ACHN (cell line): ENCODE results near the gene ADAMTS9.

Experiments used
- DNase-seq: peaks from one replicate; pipeline ENCODE4 v3.0.0-alpha.2; 2015
- in situ Hi-C: cut with HindIII; loops from 2 replicates; pipeline ENCODE4 v1.10.0; 2017; ENCODE audit warnings: low sequenced_read_pairs, low pct_ligation_motif_present, low pct_unique_long_range_greater_than_20kb

ADAMTS9 gene

GRCh38 chr3:64666171-64666588 is 21.6 kb downstream of the ADAMTS9 start:
- in situ Hi-C loops, result no loop called here
- DNase-seq, result peak; percentile 96

GRCh38 chr3:64664397-64664796 is 23.4 kb downstream of the ADAMTS9 start:
- no peak for DNase-seq
- in situ Hi-C loops, result no loop called here

GRCh38 chr3:64659617-64659978 is 28.2 kb downstream of the ADAMTS9 start:
- in situ Hi-C loops, result no loop called here
- DNase-seq, result no peak

- in situ Hi-C loops, result no loop called here
- no peak for DNase-seq
Measured at GRCh38 chr3:64658001-64658400, 29.8 kb downstream of the ADAMTS9 start.

- in situ Hi-C loops, result no loop called here
- no peak for DNase-seq
Measured at GRCh38 chr3:64656544-64656943, 31.3 kb downstream of the ADAMTS9 start.

GRCh38 chr3:64655160-64655559 is 32.6 kb downstream of the ADAMTS9 start:
- DNase-seq, result no peak
- in situ Hi-C loops, result no loop called here

- in situ Hi-C loops, result no loop called here
- DNase-seq, result no peak
Measured at GRCh38 chr3:64654013-64654412, 33.8 kb downstream of the ADAMTS9 start.

GRCh38 chr3:64653101-64653500 is 34.7 kb downstream of the ADAMTS9 start:
- in situ Hi-C loops, result no loop called here

GRCh38 chr3:64651741-64652241 is 36.0 kb downstream of the ADAMTS9 start:
- DNase-seq, result no peak
- in situ Hi-C loops, result no loop called here

More at GRCh38 chr3:64653101-64653500, 34.7 kb downstream of the ADAMTS9 start:
- DNase-seq, result no peak

GRCh38 chr3:64651303-64651702 is 36.5 kb downstream of the ADAMTS9 start:
- in situ Hi-C loops, result no loop called here
- no peak for DNase-seq

GRCh38 chr3:64650715-64651114 is 37.1 kb downstream of the ADAMTS9 start:
- in situ Hi-C loops, result no loop called here
- DNase-seq, result no peak

GRCh38 chr3:64650096-64650622 is 37.6 kb downstream of the ADAMTS9 start:
- in situ Hi-C loops, result no loop called here
- no peak for DNase-seq

GRCh38 chr3:64648927-64649906 is 38.6 kb downstream of the ADAMTS9 start:
- in situ Hi-C loops, result no loop called here

GRCh38 chr3:64647825-64648224 is 40.0 kb downstream of the ADAMTS9 start:
- no peak for DNase-seq
- in situ Hi-C loops, result no loop called here

More at GRCh38 chr3:64648927-64649906, 38.6 kb downstream of the ADAMTS9 start:
- DNase-seq, result no peak

- in situ Hi-C loops, result no loop called here
- no peak for DNase-seq
Measured at GRCh38 chr3:64645243-64645642, 42.6 kb downstream of the ADAMTS9 start.

- no peak for DNase-seq
- in situ Hi-C loops, result no loop called here
Measured at GRCh38 chr3:64644483-64644882, 43.3 kb downstream of the ADAMTS9 start.

- in situ Hi-C loops, result no loop called here
- DNase-seq, result no peak
Measured at GRCh38 chr3:64642327-64643151, 45.3 kb downstream of the ADAMTS9 start.

GRCh38 chr3:64638981-64639481 is 48.8 kb downstream of the ADAMTS9 start:
- DNase-seq, result no peak
- in situ Hi-C loops, result no loop called here

- in situ Hi-C loops, result no loop called here
- DNase-seq, result no peak
Measured at GRCh38 chr3:64638511-64638910, 49.3 kb downstream of the ADAMTS9 start.
